ENCODE measurements around the gene CERS4.

CERS4 gene

GRCh38 chr19:8252922-8253589 lies 43.9 kb downstream of the CERS4 start:
- TF ChIP-seq POLR2A (IDR thresholded peaks at IDR 0.05; ENCODE audit: extremely low read depth, insufficient read length): no peak
- peak; percentile 93 for TF ChIP-seq MAX (IDR thresholded peaks at IDR 0.05; ENCODE audit: low read depth, low read length)
- TF ChIP-seq CTCF (IDR thresholded peaks at IDR 0.05; ENCODE audit: low read depth, low read length): peak; percentile 100
- peak; percentile 70 for TF ChIP-seq MYC (IDR thresholded peaks at IDR 0.05; ENCODE audit: low read depth, low read length)
- DNase-seq (ENCODE audit: low read depth): peak; percentile 93

GRCh38 chr19:8253678-8254077 lies 44.5 kb downstream of the CERS4 start:
- peak; percentile 24 for DNase-seq (ENCODE audit: low read depth)
- no peak for TF ChIP-seq CTCF (IDR thresholded peaks at IDR 0.05; ENCODE audit: low read depth, low read length)
- TF ChIP-seq MAX (IDR thresholded peaks at IDR 0.05; ENCODE audit: low read depth, low read length): no peak
- no peak for TF ChIP-seq POLR2A (IDR thresholded peaks at IDR 0.05; ENCODE audit: extremely low read depth, insufficient read length)
- TF ChIP-seq MYC (IDR thresholded peaks at IDR 0.05; ENCODE audit: low read depth, low read length): no peak
- H3K4me3 ChIP-seq (ENCODE audit: low read depth, low read length): no peak overlapping the region

More at GRCh38 chr19:8252922-8253589, 43.9 kb downstream of the CERS4 start:
- no peak overlapping the region for H3K4me3 ChIP-seq (ENCODE audit: low read depth, low read length)

- no peak overlapping the region for H3K4me3 ChIP-seq (ENCODE audit: low read depth, low read length)
- TF ChIP-seq MAX (IDR thresholded peaks at IDR 0.05; ENCODE audit: low read depth, low read length): no peak
- TF ChIP-seq MYC (IDR thresholded peaks at IDR 0.05; ENCODE audit: low read depth, low read length): no peak
- TF ChIP-seq POLR2A (IDR thresholded peaks at IDR 0.05; ENCODE audit: extremely low read depth, insufficient read length): no peak
- no peak for TF ChIP-seq CTCF (IDR thresholded peaks at IDR 0.05; ENCODE audit: low read depth, low read length)
- DNase-seq (ENCODE audit: low read depth): peak; percentile 19
These were observed 45.3 kb downstream of the CERS4 start for GRCh38 chr19:8254286-8255001.

GRCh38 chr19:8255426-8256125 lies 46.4 kb downstream of the CERS4 start:
- DNase-seq (ENCODE audit: low read depth): no peak
- TF ChIP-seq POLR2A (IDR thresholded peaks at IDR 0.05; ENCODE audit: extremely low read depth, insufficient read length): no peak
- no peak for TF ChIP-seq MAX (IDR thresholded peaks at IDR 0.05; ENCODE audit: low read depth, low read length)
- no peak for TF ChIP-seq CTCF (IDR thresholded peaks at IDR 0.05; ENCODE audit: low read depth, low read length)
- no peak for TF ChIP-seq MYC (IDR thresholded peaks at IDR 0.05; ENCODE audit: low read depth, low read length)
- H3K4me3 ChIP-seq (ENCODE audit: low read depth, low read length): no peak overlapping the region

GRCh38 chr19:8256276-8257051 lies 47.3 kb downstream of the CERS4 start:
- no peak for DNase-seq (ENCODE audit: low read depth)
- TF ChIP-seq CTCF (IDR thresholded peaks at IDR 0.05; ENCODE audit: low read depth, low read length): no peak
- no peak for TF ChIP-seq MAX (IDR thresholded peaks at IDR 0.05; ENCODE audit: low read depth, low read length)
- TF ChIP-seq POLR2A (IDR thresholded peaks at IDR 0.05; ENCODE audit: extremely low read depth, insufficient read length): no peak
- no peak for TF ChIP-seq MYC (IDR thresholded peaks at IDR 0.05; ENCODE audit: low read depth, low read length)
- H3K4me3 ChIP-seq (ENCODE audit: low read depth, low read length): no peak overlapping the region

Data from NB4 (cell line).